WTC11 (cell line): ENCODE measurements around the gene GIMAP2. TPM values are rescaled to one million over a fixed set of nuclear protein-coding genes. Genes with fewer than 3 reads are reported as not detected.

Experiments
- ATAC-seq: fragments of 200-7000 bp; cut with Tn5 transposase; 2 replicates; pipeline ENCODE4 v1.10.0; 2021; ENCODE audit warnings: mild to moderate bottlenecking, moderate library complexity
- CTCF ChIA-PET: fragments of 300-600 bp; sonication (Branson Sonifier 250); formaldehyde crosslinking; loops from one replicate; lab custom pipeline; 2021; ENCODE audit warnings: antibody characterized with exemption; lab: Charles Lee
- POLR2A ChIA-PET: fragments of 350-600 bp; sonication (Branson Sonifier 250); formaldehyde crosslinking; loops from one replicate; lab custom pipeline; 2021; ENCODE audit warnings: antibody characterized with exemption; lab: Charles Lee
- DNase-seq: peaks from one replicate; pipeline ENCODE4 v3.0.0; 2021; ENCODE audit warnings: low spot score
- H3K27ac Mint-ChIP-seq: 2 replicates; pipeline ENCODE4 v1.8.0; 2021; ENCODE audit warnings: mixed read lengths
- H3K27me3 Mint-ChIP-seq: 2 replicates; pipeline ENCODE4 v1.8.0; 2021; ENCODE audit warnings: low read depth, mild to moderate bottlenecking, moderate library complexity, mixed read lengths
- H3K36me3 Mint-ChIP-seq: 2 replicates; pipeline ENCODE4 v1.8.0; 2021; ENCODE audit warnings: mixed read lengths
- H3K4me1 Mint-ChIP-seq: 2 replicates; pipeline ENCODE4 v1.8.0; 2022; ENCODE audit warnings: mixed read lengths
- H3K4me3 Mint-ChIP-seq: 2 replicates; pipeline ENCODE4 v1.8.0; 2021; ENCODE audit warnings: mild to moderate bottlenecking, moderate library complexity, mixed read lengths
- H3K9me3 Mint-ChIP-seq: 2 replicates; pipeline ENCODE4 v1.8.0; 2021; ENCODE audit warnings: mixed read lengths
- AFF4 ChIP-seq: sonication (generic); formaldehyde crosslinking; IDR thresholded peaks from 2 replicates; pipeline ENCODE4 v1.8.1; 2023; ENCODE audit warnings: mild to moderate bottlenecking, missing genetic modification reagents, borderline replicate concordance
- ATF3 ChIP-seq: sonication (generic); formaldehyde crosslinking; conservative IDR thresholded peaks from 2 replicates; pipeline ENCODE4 v1.8.1; 2022; ENCODE audit warnings: mild to moderate bottlenecking, missing genetic modification reagents
- CDX4 ChIP-seq: fragments of 250-450 bp; sonication (Bioruptor Pico); IDR thresholded peaks from 2 replicates; pipeline ENCODE4 v1.9.0; 2021; ENCODE audit warnings: moderate library complexity, mild to moderate bottlenecking, inconsistent platforms, borderline replicate concordance
- CREB1 ChIP-seq: sonication (generic); formaldehyde crosslinking; IDR thresholded peaks from 2 replicates; pipeline ENCODE4 v1.8.0; 2023; ENCODE audit warnings: mild to moderate bottlenecking, missing genetic modification reagents
- E2F5 ChIP-seq: sonication (generic); formaldehyde crosslinking; IDR thresholded peaks from 2 replicates; pipeline ENCODE4 v1.8.1; 2022; ENCODE audit warnings: mild to moderate bottlenecking, moderate library complexity, missing genetic modification reagents
- EMX1 ChIP-seq: fragments of 250-450 bp; sonication (Bioruptor Pico); IDR thresholded peaks from 2 replicates; pipeline ENCODE4 v1.8.0; 2021; ENCODE audit warnings: mild to moderate bottlenecking
- ETV6 ChIP-seq: sonication (generic); formaldehyde crosslinking; IDR thresholded peaks from 2 replicates; pipeline ENCODE4 v1.8.1; 2022; ENCODE audit warnings: mild to moderate bottlenecking, missing genetic modification reagents
- FOXK1 ChIP-seq: sonication (generic); formaldehyde crosslinking; IDR thresholded peaks from 2 replicates; pipeline ENCODE4 v1.8.0; 2022; ENCODE audit warnings: mild to moderate bottlenecking, moderate library complexity, missing genetic modification reagents
- FOXP1 ChIP-seq: sonication (generic); formaldehyde crosslinking; IDR thresholded peaks from 2 replicates; pipeline ENCODE4 v1.8.0; 2022; ENCODE audit warnings: missing genetic modification reagents, mild to moderate bottlenecking, moderate library complexity, borderline replicate concordance
- FOXP4 ChIP-seq: sonication (generic); formaldehyde crosslinking; IDR thresholded peaks from 2 replicates; pipeline ENCODE4 v1.8.0; 2022; ENCODE audit warnings: mild to moderate bottlenecking, missing genetic modification reagents
- GTF2I ChIP-seq: fragments of 250-450 bp; sonication (Bioruptor Pico); conservative IDR thresholded peaks from 2 replicates; pipeline ENCODE4 v1.4.0; 2021; ENCODE audit warnings: mild to moderate bottlenecking
- HMGXB4 ChIP-seq: sonication (generic); formaldehyde crosslinking; IDR thresholded peaks from 2 replicates; pipeline ENCODE4 v1.8.1; 2023; ENCODE audit warnings: mild to moderate bottlenecking, moderate library complexity, missing genetic modification reagents
- IRF1 ChIP-seq: sonication (generic); formaldehyde crosslinking; IDR thresholded peaks from 2 replicates; pipeline ENCODE4 v1.8.0; 2023; ENCODE audit warnings: missing genetic modification reagents
- JAZF1 ChIP-seq: fragments of 250-450 bp; sonication (Bioruptor Pico); IDR thresholded peaks from 2 replicates; pipeline ENCODE4 v1.9.0; 2021; ENCODE audit warnings: moderate library complexity, mild to moderate bottlenecking, inconsistent platforms
- JUN ChIP-seq: sonication (generic); formaldehyde crosslinking; IDR thresholded peaks from 2 replicates; pipeline ENCODE4 v1.8.0; 2023; ENCODE audit warnings: mild to moderate bottlenecking, missing genetic modification reagents
- KAT7 ChIP-seq: sonication (generic); formaldehyde crosslinking; IDR thresholded peaks from 2 replicates; pipeline ENCODE4 v1.8.1; 2023; ENCODE audit warnings: missing genetic modification reagents, mild to moderate bottlenecking, borderline replicate concordance
- SMAD4 ChIP-seq: sonication (generic); formaldehyde crosslinking; IDR thresholded peaks from 2 replicates; pipeline ENCODE4 v1.8.0; 2022; ENCODE audit warnings: mild to moderate bottlenecking, missing genetic modification reagents
- TCF7 ChIP-seq: sonication (generic); formaldehyde crosslinking; IDR thresholded peaks from 2 replicates; pipeline ENCODE4 v1.8.0; 2022; ENCODE audit warnings: mild to moderate bottlenecking, low read depth, missing genetic modification reagents, moderate library complexity
- TEAD4 ChIP-seq: sonication (generic); formaldehyde crosslinking; IDR thresholded peaks from 2 replicates; pipeline ENCODE4 v1.8.0; 2022; ENCODE audit warnings: mild to moderate bottlenecking, missing genetic modification reagents
- ZNF232 ChIP-seq: sonication (generic); formaldehyde crosslinking; IDR thresholded peaks from 2 replicates; pipeline ENCODE4 v1.8.0; 2022; ENCODE audit warnings: mild to moderate bottlenecking, missing genetic modification reagents
- ZNF317 ChIP-seq: sonication (generic); formaldehyde crosslinking; IDR thresholded peaks from 2 replicates; pipeline ENCODE4 v1.8.1; 2023; ENCODE audit warnings: low read depth, mild to moderate bottlenecking, moderate library complexity, missing genetic modification reagents, borderline replicate concordance
- ZNF512 ChIP-seq: sonication (generic); formaldehyde crosslinking; IDR thresholded peaks from 2 replicates; pipeline ENCODE4 v1.8.1; 2022; ENCODE audit warnings: missing genetic modification reagents, borderline replicate concordance
- total RNA-seq: library from RNA; stranded (reverse); gene quantifications from 3 replicates; pipeline ENCODE4 v1.2.3, GENCODE V29; 2021

Gene GIMAP2
- total RNA-seq, 1 experiment from 2014 or later, result 0.15 TPM

GRCh38 chr7:150645259-150646020 lies 40.1 kb upstream of the GIMAP2 start (continued):
- no peak for TF ChIP-seq AFF4 (CRISPR knock-in tag)
- no peak for TF ChIP-seq KAT7 (CRISPR knock-in tag)

- ChIA-PET POLR2A (no interaction called here), CTCF (no interaction called here)
- Mint-ChIP-seq H3K27me3 (peaks cover 13% of the 10 kb centered on the region), H3K27ac (no peak overlapping the region), H3K4me1 (no peaks in the 10 kb centered on the region), H3K9me3 (peaks cover 40% of the 10 kb centered on the region)
- no peak for ATAC-seq
- TF ChIP-seq FOXK1 (CRISPR knock-in tag) (no peak), JAZF1 (CRISPR knock-in tag) (no peak), ATF3 (CRISPR knock-in tag) (no peak), TCF7 (CRISPR knock-in tag) (no peak), ETV6 (no peak), SMAD4 (CRISPR knock-in tag) (no peak), ZNF232 (no peak), IRF1 (no peak), GTF2I (CRISPR knock-in tag) (no peak), FOXP1 (CRISPR knock-in tag) (no peak), E2F5 (CRISPR knock-in tag) (no peak), TEAD4 (no peak), FOXP4 (CRISPR knock-in tag) (no peak), CREB1 (no peak), CDX4 (CRISPR knock-in tag) (no peak), JUN (no peak), EMX1 (CRISPR knock-in tag) (no peak), ZNF317 (no peak), HMGXB4 (CRISPR knock-in tag) (no peak), ZNF512 (CRISPR knock-in tag) (no peak)
- TF ChIP-seq, all 79 proteins: peak for 0
- Mint-ChIP-seq H3K36me3 (peaks cover 2% of the 10 kb centered on the region), H3K4me3 (no peak overlapping the region)
- no peak for DNase-seq
Observed at GRCh38 chr7:150648353-150649079, 37.0 kb upstream of the GIMAP2 start.
